K562 (cell line): ENCODE results near the gene SP100. TPM values are rescaled to one million over a fixed set of nuclear protein-coding genes. Genes with fewer than 3 reads are reported as not detected.
A peak's percentile ranks its signal among the peaks of the same experiment; 100 is the strongest.
"Not testable (repeated sequence)": the region's sequence is repeated elsewhere in the genome, so short reads cannot be mapped to it uniquely, and the experiment has no call there.

Source experiments
- ATAC-seq: fragments of 200-7000 bp; cut with Tn5 transposase; 3 replicates; pipeline ENCODE4 v1.9.1; 2020; ENCODE audit warnings: moderate library complexity
- BruUV-seq: library from RNA; stranded (reverse); fragments of 400-500 nt; replicated peaks from 2 replicates; lab custom pipeline; 2021; lab: Mats Ljungman, UMichigan
- CTCF ChIA-PET: fragments of 300-600 bp; formaldehyde crosslinking; extraction: SDS; loops from one replicate; lab custom pipeline; 2021; ENCODE audit warnings: low intra/inter-chr PET ratio; lab: Yijun Ruan, JAX
- POLR2A ChIA-PET: fragments of 300-600, 350-650 bp; sonication (Branson Sonifier 250); formaldehyde crosslinking; extraction: SDS; loops from one replicate; lab custom pipeline; 2021; ENCODE audit warnings: antibody characterized with exemption, inconsistent platforms; lab: Yijun Ruan, JAX
- DNase-seq, 4 experiments: peaks; one replicate each; pipeline versions ENCODE4 v3.0.0 to v3.0.0-alpha.2; 2011 to 2018; ENCODE audit warnings: low spot score in 3 of 4, mixed read lengths in 3 of 4; ENCODE audit errors: extremely low read depth in 1 of 4
- FAIRE-seq: peaks from 2 replicates; lab custom pipeline; 2011; peaks lifted over from hg19 to GRCh38; lab: Jason Lieb, UNC
- H2AFZ ChIP-seq: 2 replicates; pipeline ENCODE4 v1.6.0; 2011; ENCODE audit warnings: low read depth, low read length, control low read depth, inconsistent platforms
- H3K27ac ChIP-seq: fragments of 200-600 bp; 3 replicates; pipeline ENCODE4 v1.8.0; 2011; ENCODE audit warnings: low read depth, mild to moderate bottlenecking, control low read depth, inconsistent platforms, low read length, moderate library complexity, mixed read lengths; ENCODE audit errors: extremely low read depth
- H3K27me3 ChIP-seq, 2 experiments: fragments of 300-600 bp in 1 of 2; 2 replicates in 1 of 2; 3 replicates in 1 of 2; pipeline versions ENCODE4 v1.6.0 to v1.8.0; 2011; ENCODE audit warnings: inconsistent platforms in 2 of 2, low read length in 2 of 2, mild to moderate bottlenecking in 1 of 2, mixed read lengths in 1 of 2, moderate library complexity in 1 of 2; ENCODE audit not compliant: control insufficient read depth in 2 of 2, insufficient read depth in 2 of 2
- H3K36me3 ChIP-seq: fragments of 300-600 bp; 3 replicates; pipeline ENCODE4 v1.8.0; 2011; ENCODE audit warnings: mild to moderate bottlenecking, low read length, inconsistent platforms; ENCODE audit not compliant: control insufficient read depth, insufficient read depth
- H3K4me1 ChIP-seq, 2 experiments: fragments of 200-600 bp in 1 of 2; replicated peaks in 1 of 2; 2 replicates in 1 of 2; 3 replicates in 1 of 2; pipeline versions ENCODE4 v1.5.1 to v1.8.0; 2011; ENCODE audit warnings: inconsistent platforms in 2 of 2, low read length in 2 of 2, mild to moderate bottlenecking in 1 of 2, mixed read lengths in 1 of 2, moderate library complexity in 1 of 2; ENCODE audit not compliant: control insufficient read depth in 2 of 2, insufficient read depth in 2 of 2
- H3K4me2 ChIP-seq: 2 replicates; pipeline ENCODE4 v1.6.1; 2011; ENCODE audit warnings: low read length, control low read depth, inconsistent platforms, mixed read lengths; ENCODE audit not compliant: insufficient read depth
- H3K4me3 ChIP-seq: fragments of 200-600 bp; sonication (generic), shearing (Covaris generic); 2 replicates; pipeline ENCODE4 v1.5.1; 2016; ENCODE audit warnings: control low read depth, inconsistent platforms
- H3K79me2 ChIP-seq: fragments of 200-600 bp; 3 replicates; pipeline ENCODE4 v1.8.0; 2011; ENCODE audit warnings: low read length, inconsistent platforms; ENCODE audit not compliant: control insufficient read depth, insufficient read depth
- H3K9ac ChIP-seq, 2 experiments: 2 replicates each; pipeline versions ENCODE4 v1.6.0 to v1.6.1; 2011; ENCODE audit warnings: low read depth in 2 of 2, low read length in 2 of 2, control low read depth in 1 of 2, inconsistent platforms in 1 of 2, mild to moderate bottlenecking in 1 of 2, mixed read lengths in 1 of 2; ENCODE audit not compliant: insufficient read depth in 1 of 2
- H3K9me1 ChIP-seq: one replicate; pipeline ENCODE4 v1.6.0; 2011; ENCODE audit warnings: inconsistent platforms, mild to moderate bottlenecking, low read length, moderate library complexity; ENCODE audit not compliant: control insufficient read depth, insufficient read depth
- H3K9me3 ChIP-seq: replicated peaks from 2 replicates; pipeline ENCODE4 v1.5.1; 2011; ENCODE audit warnings: low read depth, low read length, inconsistent platforms; ENCODE audit not compliant: control insufficient read depth, insufficient read depth
- H4K20me1 ChIP-seq: replicated peaks from 2 replicates; pipeline ENCODE4 v1.6.1; 2011; ENCODE audit warnings: low read length, inconsistent platforms, mixed read lengths; ENCODE audit not compliant: control insufficient read depth, insufficient read depth
- NFXL1 ChIP-seq: fragments of 450-650 bp; formaldehyde crosslinking; IDR thresholded peaks from 2 replicates; pipeline ENCODE4 v1.4.0; 2021; ENCODE audit warnings: mild to moderate bottlenecking
- SIX5 ChIP-seq, 2 experiments: IDR thresholded peaks; 2 replicates each; pipeline ENCODE4 v1.6.1; 2011; ENCODE audit warnings: low read length in 2 of 2, borderline replicate concordance in 1 of 2, low read depth in 1 of 2, mild to moderate bottlenecking in 1 of 2, moderate library complexity in 1 of 2; ENCODE audit not compliant: insufficient read depth in 1 of 2
- SRSF3 ChIP-seq: fragments of 200-400 bp; formaldehyde crosslinking; IDR thresholded peaks from 2 replicates; pipeline ENCODE4 v1.6.1; 2016; ENCODE audit warnings: mild to moderate bottlenecking, low read length, moderate library complexity; ENCODE audit not compliant: insufficient read depth
- ZNF316 ChIP-seq: fragments of 450-650 bp; IDR thresholded peaks from 2 replicates; pipeline ENCODE4 v1.6.1; 2016
- ZNF57 ChIP-seq: fragments of 450-650 bp; formaldehyde crosslinking; IDR thresholded peaks from 2 replicates; pipeline ENCODE4 v1.4.0; 2020; ENCODE audit warnings: mild to moderate bottlenecking, moderate library complexity
- WGBS: fragments of 100-300 bp; shearing (Covaris generic); methylation state at CpG from one replicate; pipeline ENCODE4 v1.1.6; 2016; ENCODE audit warnings: low coverage, mixed read lengths; ENCODE audit not compliant: insufficient coverage; ENCODE audit errors: missing lambda C conversion rate; 5-methylcytosine and 5-hydroxymethylcytosine counted together
- in situ Hi-C: fragments of 300-500 bp; cut with MboI; formaldehyde crosslinking; loops from 4 replicates; pipeline ENCODE4 v1.15.0; 2018; ENCODE audit warnings: inconsistent platforms, mixed read lengths
- intact Hi-C: fragments of 100-400 bp; cut with micrococcal nuclease; formaldehyde crosslinking; loops from 2 replicates; pipeline ENCODE4 v1.14.2; 2022
- polyA plus RNA-seq, 8 experiments: library from polyadenylated mRNA; depleted of rRNA in 4 of 8; stranded (reverse) in 5 of 8; unstranded in 3 of 8; fragments of >200 nt; fragmentation: Nextera tagmentation in 2 of 8; fragmentation: Illumina TruSeq in 1 of 8; extraction: Ambion mirVana in 2 of 8; extraction: Trizol in 1 of 8; gene quantifications; 2 replicates each; pipeline versions ENCODE4 v1.2.1 to v1.2.3, GENCODE V29; 2011 to 2014; ENCODE audit warnings: inconsistent platforms in 1 of 8, missing spikeins in 1 of 8
- total RNA-seq, 7 experiments: library from RNA; depleted of rRNA in 6 of 7; stranded (reverse); fragments of >200 nt in 6 of 7; fragmentation: Illumina TruSeq in 2 of 7; extraction: Trizol in 2 of 7; gene quantifications; 2 replicates each; pipeline versions ENCODE4 v1.2.1 to v1.2.3, GENCODE V29; 2011 to 2021; ENCODE audit warnings: low replicate concordance in 1 of 7

SP100 gene
- total and polyA plus RNA-seq, 9 of the 15 experiments (the other 6 are each of a cell fraction or from before 2014, with no cell fraction given), result 19.2 to 39.2 (median 34.6) TPM

DNA sequence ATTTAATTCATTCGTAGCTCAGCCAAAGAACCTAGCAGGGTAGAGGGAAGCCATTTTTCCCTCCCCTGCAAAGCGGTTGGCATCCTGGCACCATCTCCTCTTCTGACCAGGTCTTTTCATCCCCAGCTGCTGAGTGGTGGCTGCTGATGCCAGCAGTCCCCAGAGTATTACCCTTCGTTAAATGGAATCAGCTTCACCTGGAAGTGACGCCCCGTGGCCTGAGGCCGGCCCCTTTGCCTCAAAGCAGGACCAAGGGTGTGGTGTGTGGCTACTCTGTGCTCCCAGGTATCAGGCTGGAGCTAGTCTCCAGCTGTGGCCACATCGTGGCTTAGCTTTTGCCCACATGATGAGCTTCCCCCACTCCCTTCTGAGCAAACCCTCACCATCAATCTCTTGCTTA is 12.3 kb upstream of the SP100 start (continued):
- TF ChIP-seq SIX5 (IDR thresholded peaks at IDR 0.05; ENCODE audit: borderline replicate concordance in 1 of 2, insufficient read depth in 1 of 2, low read depth in 1 of 2, low read length in 2 of 2) (no peak), ZNF57 (CRISPR knock-in tag) (no peak)

DNA sequence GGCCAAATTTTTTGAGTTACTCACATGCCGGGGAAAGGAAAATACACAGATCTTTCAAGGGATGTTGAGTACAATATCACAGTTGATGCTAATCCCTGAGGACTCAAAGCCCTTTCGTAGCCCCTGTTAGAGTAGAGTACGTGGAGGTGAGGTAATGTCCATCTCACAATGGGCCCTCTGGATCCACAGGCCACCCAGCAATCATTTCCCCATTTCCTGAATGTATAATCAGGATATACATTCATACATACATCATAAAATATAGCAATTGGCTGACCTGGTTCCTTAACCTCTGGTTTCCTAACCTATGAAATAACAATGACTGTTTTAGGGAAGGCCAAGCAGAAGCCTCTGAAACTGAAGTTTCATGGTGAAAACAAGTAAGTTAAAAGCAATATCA is 10.2 kb upstream of the SP100 start:
- no TSS peak for BruUV-seq
- Histone ChIP-seq H3K27ac (no peak overlapping the region), H3K36me3 (0 out of 3 replicates have a peak, but pooled peaks cover 3% of the 10 kb centered on the region), H4K20me1 (no peaks in the 10 kb centered on the region), H3K9ac (no peak overlapping the region), H3K9me3 (no peaks in the 10 kb centered on the region), H3K4me2 (no peak overlapping the region), H3K9me1 (no peaks in the 10 kb centered on the region), H3K4me3 (no peak overlapping the region), H3K4me1 (no peaks in the 10 kb centered on the region), H2AFZ (no peak overlapping the region), H3K79me2 (no peaks in the 10 kb centered on the region), H3K27me3 (no peaks in the 10 kb centered on the region)
- no peak for TF ChIP-seq ZNF316
- ChIA-PET POLR2A (no interaction called here), CTCF (no interaction called here)
- no peak for ATAC-seq
- in situ Hi-C loops (no loop called here), intact Hi-C loops (no loop called here)
- 92% methylated on average over 3 of the region's 3 CpGs for WGBS
- peak; percentile 19 for FAIRE-seq
- DNase-seq, result no peak

DNA sequence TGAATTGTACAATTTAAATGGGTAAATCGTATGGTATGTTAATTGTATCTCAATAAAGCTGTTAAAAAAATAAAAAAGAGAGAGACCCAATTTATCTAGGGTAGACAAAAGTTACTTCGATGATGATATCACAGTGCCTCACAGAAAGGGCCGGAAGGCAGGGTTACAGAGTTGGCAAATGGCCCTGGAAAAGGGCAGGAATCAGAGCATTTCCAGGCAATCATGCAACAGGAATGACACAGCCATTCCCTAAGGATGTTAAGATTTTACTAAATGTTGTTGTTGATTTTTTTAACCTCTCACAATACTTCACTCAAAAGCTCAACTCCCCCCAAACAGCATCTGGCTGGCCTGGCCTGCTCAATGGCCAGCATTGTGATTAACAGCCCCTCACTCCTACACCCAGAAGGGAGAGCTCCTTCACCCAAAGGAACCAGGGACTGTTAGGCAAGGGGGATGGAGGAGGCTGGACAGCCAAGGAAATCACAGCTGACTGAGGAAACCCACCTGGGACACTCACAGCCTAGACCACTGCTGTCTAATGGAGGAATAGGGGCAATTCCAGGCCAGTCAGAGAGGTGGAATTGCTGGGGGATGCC is 7.7 kb upstream of the SP100 start:
- no peak overlapping the region for H3K4me3 ChIP-seq
- no peaks in the 10 kb centered on the region for H3K9me3 ChIP-seq
- no peak for FAIRE-seq
- TF ChIP-seq SRSF3 (no peak), NFXL1 (CRISPR knock-in tag) (no peak)
- H2AFZ ChIP-seq, result no peak overlapping the region
- H3K4me1 ChIP-seq, result peaks cover 13 to 18% of the 10 kb centered on the region in 2 experiments; a peak in 4 of 5 replicates
- no peaks in the 10 kb centered on the region for H3K36me3 ChIP-seq
- intact Hi-C loops (no loop called here), in situ Hi-C loops (no loop called here)
- no peak overlapping the region for H3K9ac ChIP-seq
- H3K4me2 ChIP-seq, result no peak overlapping the region
- no peaks in the 10 kb centered on the region for H3K27me3 ChIP-seq
- H3K9me1 ChIP-seq, result no peaks in the 10 kb centered on the region
- 44% methylated on average over 3 of the region's 3 CpGs for WGBS
- ChIA-PET POLR2A (interaction anchor here (0.6 to 1.4 kb wide), 3 partner anchors 9 to 583 kb away, joined by 3 to 5 read pairs (median 3); no protein-coding TSS in a partner anchor), CTCF (interaction anchor here (0.7 kb wide), 1 partner anchor 575 kb away, joined by 3 read pairs; no protein-coding TSS in a partner anchor)
- BruUV-seq, result no TSS peak
- H4K20me1 ChIP-seq, result no peaks in the 10 kb centered on the region
- no peak for ATAC-seq
- no peaks in the 10 kb centered on the region for H3K79me2 ChIP-seq
- H3K27ac ChIP-seq, result no peak overlapping the region
- DNase-seq, result no peak

DNA sequence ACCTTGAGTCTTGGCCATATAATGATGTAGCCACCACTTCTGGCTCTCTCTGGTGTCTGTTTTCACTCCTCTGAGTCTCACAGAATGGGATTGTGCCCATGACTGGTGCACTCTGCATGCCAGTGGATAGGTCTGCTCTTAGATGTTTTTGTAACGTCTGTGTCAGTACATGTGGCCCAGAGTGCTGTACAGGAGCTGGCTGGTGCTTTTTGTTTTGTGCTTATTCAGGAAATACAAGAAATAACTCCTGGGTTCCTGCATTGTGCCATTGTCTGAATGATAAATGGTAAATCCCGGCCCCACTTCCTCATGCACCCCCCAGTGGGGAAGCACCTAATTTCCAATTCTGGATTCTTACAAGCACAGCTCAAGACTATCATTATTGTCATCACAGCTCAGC is 6.7 kb upstream of the SP100 start:
- peaks cover 13 to 18% of the 10 kb centered on the region in 2 experiments; a peak in 4 of 5 replicates for H3K4me1 ChIP-seq
- POLR2A ChIA-PET, H3K79me2 ChIP-seq, FAIRE-seq, DNase-seq, H4K20me1 ChIP-seq, H3K9me1 ChIP-seq, H3K4me2 ChIP-seq, intact Hi-C loops, H3K4me3 ChIP-seq, H3K9me3 ChIP-seq, H2AFZ ChIP-seq, ATAC-seq, in situ Hi-C loops, CTCF ChIA-PET, BruUV-seq, H3K27me3 ChIP-seq, H3K27ac ChIP-seq, H3K36me3 ChIP-seq, H3K9ac ChIP-seq: not testable (repeated sequence)
- 0% methylated on average over 2 of the region's 2 CpGs for WGBS
